Measurements from ENCODE around the gene ISOC2.

DNA sequence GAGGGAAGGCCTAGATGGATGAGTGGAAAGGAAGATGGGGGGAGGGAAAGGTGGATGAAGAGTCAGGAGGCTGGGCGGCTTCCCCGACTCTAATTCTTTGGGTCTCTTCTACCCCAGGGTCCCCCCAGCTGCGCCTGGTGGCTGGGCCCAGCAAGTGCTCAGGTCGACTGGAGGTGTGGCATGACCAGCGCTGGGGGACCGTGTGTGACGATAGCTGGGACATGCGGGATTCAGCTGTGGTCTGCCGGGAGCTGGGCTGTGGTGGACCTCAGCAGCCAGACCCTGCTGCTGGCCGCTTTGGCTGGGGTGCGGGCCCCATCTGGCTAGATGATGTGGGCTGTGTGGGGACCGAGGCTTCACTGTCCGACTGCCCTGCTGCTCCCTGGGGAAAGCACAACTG, 36.3 kb upstream of the ISOC2 start:
- TF ChIP-seq CTCF (IDR thresholded peaks at IDR 0.05; ENCODE audit: extremely low read depth in 1 of 2, insufficient read depth in 1 of 2, low read depth in 1 of 2, low read length in 2 of 2) (no peak), POLR2A (IDR thresholded peaks at IDR 0.05; ENCODE audit: low read depth, low read length) (no peak), POLR2AphosphoS5 (IDR thresholded peaks at IDR 0.05; ENCODE audit: insufficient read depth, low read depth, low read length) (no peak), FOS (IDR thresholded peaks at IDR 0.05; ENCODE audit: borderline replicate concordance, insufficient read depth, low read length) (no peak), MYC (IDR thresholded peaks at IDR 0.05; ENCODE audit: low read depth, low read length) (no peak)
